Stimulated activated CD8-positive, alpha-beta memory T cell treated with anti-CD3 and anti-CD28 coated beads, Interleukin-12 subunit alpha, Interleukin-12 subunit beta, amount 100 ng/mL, for 24 hours (primary cell): ENCODE results near the gene GABBR2.

ENCODE experiments used
- DNase-seq: peaks from one replicate; pipeline ENCODE4 v3.0.0-alpha.2; 2020; ENCODE audit errors: extremely low read depth

GABBR2 gene

DNA sequence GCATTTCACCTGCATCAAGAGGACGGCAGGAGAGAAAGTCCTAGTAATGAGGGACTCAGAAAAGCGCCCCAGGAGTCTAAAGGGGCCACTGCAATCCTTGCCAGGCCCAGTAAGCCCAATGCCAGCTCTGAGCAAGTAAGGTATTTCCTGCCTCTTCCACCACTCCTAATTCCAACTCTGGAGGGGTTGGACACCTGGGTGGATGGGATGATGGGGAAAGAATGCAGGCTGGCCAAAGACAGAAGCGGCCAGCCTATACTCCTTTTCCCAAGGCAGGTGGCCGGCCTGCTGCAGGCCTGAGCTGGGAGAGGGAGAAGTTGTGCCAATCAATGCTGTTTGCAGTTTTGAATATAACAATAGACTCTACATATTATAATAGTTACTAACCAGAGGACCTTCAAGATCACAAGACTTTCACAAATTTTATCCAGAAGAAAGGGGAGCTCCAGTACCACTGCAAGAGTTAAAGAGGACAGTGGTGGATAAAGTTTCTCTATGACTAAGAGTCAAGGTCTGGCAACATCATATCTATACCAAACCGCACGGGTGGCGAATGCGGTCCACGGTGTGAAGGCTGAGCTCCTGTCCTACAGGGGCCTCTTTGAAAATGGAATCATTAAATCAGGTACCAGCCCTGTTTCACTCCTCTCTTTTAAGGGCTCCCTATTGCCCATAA, 338.3 kb downstream of the GABBR2 start:
- no peak for DNase-seq

DNA sequence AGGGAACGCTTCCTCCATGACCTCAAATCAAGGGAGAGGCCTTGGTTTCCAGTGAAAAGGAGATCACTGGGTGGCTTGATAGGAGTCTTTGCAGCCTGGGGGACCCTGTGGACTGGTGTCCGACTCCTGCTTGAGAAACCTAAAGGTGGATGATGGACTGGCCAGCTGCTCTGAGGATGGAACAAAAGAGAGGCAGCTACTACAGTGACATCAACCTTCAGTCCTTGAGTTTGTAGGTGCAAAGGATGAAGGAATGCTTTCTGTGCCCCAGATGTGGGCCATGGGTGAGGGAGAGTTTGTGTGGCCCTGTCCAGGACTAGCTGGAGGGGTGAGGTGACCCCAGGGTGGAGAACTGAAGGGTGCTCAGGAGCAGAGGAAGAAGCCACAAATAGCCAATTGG, 338.8 kb downstream of the GABBR2 start:
- DNase-seq: no peak

DNA sequence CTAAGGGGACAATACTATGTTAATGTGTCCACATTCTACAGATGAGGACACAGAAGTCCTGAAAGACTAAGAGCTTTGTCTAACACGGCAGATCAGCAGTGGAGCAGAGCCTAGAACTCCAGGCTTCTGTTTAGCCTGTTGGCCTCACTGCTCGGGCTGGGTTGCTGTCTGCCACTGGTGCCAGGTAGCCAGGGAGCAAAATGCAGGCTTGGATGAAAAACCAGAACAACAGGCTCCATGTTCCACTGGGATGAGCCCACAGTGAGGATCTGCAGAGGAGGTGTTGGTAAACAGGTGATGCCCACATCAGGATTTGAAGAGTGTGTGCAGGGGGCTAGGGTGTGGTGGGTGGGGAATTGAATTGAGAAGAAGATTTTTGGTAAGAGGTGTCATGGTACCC, 339.3 kb downstream of the GABBR2 start:
- no peak for DNase-seq

DNA sequence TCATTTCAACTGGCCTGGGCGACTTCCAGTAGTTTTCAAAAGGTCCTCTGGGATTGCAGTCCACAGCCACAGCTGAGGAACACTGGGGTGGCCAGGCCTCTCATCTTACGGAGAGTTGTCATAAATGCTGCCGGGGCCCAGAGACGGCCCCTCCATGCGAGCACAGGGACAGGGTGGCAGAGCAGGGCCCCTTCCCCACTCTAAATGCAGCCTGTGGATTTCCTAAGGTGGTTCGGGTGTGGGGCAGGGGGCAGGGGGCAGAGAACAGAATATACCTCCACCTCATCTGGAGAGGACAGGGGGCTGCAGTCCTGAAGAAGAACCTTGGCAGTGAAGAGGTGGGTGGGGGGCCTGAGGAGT, 339.7 kb downstream of the GABBR2 start:
- no peak for DNase-seq

DNA sequence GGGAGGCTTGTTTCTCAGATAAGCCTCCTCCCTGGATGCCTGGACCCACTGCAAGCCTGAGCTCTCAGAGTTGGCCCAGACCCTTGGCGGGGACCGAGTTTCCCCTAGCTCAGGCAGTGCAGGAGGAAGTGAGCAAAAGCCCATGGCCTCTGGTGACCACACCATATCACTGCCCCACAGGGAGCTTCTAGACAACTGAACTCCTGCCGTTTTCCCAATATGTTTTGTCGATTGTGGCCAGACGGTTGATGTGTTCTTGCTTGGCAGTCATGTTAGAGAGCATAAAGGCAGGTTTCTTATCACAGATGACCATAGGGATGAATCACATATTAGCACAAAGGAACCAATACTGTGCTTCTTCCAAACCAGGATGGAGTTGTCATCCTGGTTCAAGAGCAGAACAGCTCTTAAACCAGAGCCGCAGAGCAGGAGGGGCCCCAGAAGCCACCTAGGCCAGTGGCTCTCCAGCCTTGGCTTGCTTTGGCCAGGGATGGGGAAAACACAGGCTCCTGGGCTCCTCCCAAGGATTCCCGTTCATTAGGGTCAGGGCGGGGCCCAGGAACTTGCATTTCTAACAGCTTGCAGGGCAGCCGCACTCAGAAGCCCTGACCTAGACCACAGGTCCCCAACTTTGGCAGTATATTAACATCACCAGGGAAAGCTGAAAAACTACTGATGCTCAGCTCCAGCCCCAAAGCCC, 340.2 kb downstream of the GABBR2 start:
- no peak for DNase-seq

DNA sequence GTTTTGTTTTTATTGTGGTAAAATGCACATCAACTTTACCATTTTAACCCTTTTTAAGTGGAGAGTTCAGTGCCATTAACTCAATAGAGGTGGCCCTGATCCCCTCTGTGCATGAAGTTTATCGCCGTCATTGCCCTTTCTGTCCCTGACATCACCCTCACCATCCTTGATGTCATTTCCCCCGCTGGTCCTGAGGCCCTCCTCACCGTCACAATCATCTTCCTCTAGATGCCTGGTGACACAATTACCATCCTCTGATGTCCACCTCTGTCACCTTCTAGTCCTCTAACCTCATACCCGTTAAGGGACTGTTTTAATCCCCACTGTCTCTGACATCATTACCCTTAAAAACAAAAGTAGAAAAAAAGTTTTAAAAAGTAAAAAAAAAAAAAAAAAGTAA, 340.8 kb downstream of the GABBR2 start:
- DNase-seq: no peak

DNA sequence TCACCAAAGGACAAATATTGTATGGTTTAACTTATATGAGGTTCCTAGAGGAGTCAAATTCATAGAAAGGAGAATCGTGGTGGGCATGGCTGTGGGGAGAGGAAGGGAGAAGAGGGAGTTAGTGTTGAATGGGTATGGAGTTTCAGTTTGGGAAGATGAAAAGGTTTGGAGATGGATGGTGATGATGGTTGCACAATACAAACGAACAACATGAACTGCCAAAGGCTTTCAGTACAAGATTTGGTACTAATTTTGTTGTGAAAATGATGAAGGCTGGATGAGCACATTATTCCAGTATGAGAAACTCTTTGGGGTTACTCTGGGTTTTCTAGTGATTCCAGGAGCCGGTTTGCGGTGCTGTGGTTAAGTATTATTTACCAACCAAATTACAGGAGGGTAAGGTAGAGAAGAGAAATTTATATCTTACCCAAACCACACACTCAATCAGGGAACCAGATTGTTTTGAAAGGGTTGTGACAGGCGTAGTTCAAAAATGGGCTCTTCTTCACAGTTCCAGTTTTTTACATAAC, 341.3 kb downstream of the GABBR2 start:
- no peak for DNase-seq

DNA sequence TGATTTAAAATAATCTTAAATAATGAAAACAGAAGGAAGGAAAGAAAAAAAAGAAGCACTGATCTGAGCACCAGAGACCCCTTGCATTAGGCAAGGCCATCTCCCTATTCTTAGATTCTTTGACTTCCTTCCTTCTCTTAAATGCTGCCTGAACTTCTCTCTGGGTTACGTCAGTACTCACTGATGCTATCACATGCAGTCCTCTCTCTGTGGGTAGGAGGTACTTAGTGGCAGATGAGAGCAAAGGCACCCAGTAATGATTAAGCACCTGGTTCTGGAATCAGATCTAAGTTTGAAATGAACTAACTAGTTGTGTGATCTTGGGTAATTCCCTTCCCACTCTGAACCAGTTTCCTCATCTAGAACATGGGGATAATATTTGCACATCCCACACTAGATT, 343.0 kb downstream of the GABBR2 start:
- DNase-seq: no peak

DNA sequence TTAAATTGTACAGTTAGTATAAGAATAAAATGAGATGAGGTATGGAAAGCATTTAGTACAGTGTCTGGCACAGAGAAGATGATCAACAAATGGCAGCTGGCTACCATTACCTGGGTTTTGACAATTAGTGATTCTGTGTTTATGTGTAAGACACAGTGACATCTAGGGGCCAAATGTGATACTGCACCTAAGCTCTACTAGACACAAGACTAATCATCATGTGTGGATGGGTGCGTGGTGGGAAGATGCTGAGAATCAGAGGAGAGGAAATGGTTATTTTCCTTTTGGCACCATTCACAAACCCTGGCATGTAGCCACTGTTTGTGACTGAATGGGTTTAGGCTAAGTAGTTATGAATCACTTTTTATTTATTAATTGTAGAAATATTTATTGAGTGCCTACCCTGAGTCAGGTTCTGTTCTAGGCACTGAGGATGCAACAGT, 343.5 kb downstream of the GABBR2 start:
- no peak for DNase-seq

DNA sequence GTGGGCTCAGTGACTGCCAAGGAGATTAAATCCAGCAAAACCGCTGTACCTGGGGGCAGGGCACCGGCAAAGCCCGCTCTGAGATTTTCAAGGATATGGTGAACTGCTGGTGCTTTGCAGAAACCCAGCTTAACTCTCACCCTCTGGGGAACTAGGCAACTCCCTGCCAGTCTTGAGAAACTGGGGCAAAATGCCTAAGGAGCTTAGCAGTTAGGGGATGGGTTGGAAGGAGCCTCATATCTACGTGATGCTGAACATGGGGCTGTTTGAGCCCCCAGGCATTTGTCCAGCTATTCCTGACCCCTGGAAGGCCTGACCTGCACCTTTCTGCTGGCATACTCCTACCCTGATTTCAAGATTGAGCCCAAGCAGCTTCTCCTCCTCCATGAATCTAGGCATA, 344.6 kb downstream of the GABBR2 start:
- no peak for DNase-seq

DNA sequence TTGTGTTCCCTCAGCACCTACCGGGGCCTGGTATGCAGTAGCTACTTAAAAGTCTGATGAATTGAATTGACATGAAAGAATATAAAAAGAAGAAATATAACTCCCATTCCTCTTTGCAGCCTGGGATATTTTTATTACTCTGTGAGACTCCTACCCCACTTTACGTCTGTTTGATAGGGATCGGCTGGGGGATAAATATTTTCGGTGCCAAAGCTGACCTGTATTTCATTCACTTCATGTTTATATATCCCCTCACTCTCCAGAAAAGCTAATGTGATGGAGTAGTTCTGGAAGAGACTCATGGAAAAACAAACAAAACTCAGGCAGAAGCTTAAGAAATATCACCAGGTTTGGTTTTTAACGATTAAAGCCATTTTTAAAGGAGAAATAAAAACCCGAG, 345.1 kb downstream of the GABBR2 start:
- no peak for DNase-seq

DNA sequence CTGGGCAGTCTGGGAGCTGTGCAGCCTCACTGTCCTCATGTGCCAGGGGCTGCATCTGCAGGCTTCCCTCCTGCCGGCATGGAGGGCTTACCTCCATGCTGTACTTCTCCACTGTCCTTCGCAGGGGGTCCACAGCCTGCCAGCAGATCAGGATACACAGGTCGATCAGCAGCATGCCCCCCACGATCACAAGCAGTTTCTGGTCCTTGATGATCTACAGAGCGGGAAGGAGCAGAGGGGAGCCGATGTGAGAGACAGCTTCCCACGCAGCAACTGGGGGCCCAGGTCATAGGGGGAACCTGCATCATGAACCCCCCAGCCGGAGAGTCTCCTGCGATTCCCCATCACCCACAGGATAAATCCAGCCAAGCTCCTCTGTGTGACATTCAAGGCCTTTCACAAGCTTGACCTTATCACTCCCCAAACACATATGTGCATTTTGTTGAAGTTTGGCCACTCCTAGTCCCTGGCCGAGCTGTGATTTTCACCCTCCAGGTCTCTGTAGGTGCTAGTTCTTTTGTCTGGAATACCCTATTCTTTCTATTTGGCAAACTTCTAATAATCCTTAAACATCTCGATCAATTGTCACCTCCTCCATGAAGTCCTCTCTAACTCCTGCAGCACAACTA, 346.0 kb downstream of the GABBR2 start:
- no peak for DNase-seq

DNA sequence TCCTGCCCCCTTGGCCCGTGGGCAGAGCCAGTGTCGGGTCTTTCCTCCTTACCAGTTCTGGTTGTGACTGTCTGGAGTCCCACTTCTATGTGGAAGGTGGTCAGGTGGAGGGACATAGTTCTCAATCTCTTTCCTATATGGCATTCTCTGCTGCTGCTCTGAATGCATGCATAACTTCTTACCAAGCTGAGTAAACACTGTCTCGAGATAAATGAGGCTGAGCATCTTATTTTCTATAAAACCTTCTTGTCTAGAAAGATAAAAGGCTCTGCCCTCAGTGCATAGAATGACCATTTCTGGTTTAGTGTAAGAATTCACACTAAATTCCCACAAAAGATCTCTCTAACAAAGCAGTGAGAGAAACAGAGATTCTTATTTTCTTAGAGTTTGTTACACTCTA, 347.1 kb downstream of the GABBR2 start:
- no peak for DNase-seq

DNA sequence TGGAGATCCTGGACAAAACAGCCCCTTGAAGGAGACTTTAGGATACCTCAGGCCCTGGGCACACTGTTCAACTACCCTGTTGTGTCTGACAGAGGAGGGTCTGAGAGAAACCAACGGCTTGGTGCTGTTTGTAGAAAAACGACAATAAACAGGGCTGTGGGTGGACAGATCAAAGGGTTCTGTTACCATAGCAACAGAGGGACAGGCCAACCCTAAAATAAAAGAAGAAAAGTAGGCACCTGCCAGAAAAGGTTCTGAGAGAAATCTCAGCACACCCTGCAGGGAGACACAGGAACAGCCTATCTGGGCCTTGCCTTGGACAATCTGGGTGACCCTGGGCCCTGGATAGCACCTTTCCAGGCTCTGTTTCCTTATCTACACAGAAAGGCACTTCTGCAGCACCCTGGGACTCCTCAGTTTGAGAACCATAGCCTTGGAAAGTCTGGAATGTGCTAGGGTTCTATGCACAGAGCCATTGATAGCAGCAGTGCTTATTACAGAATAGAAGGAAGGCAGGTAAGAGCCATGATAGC, 348.5 kb downstream of the GABBR2 start:
- DNase-seq: no peak

DNA sequence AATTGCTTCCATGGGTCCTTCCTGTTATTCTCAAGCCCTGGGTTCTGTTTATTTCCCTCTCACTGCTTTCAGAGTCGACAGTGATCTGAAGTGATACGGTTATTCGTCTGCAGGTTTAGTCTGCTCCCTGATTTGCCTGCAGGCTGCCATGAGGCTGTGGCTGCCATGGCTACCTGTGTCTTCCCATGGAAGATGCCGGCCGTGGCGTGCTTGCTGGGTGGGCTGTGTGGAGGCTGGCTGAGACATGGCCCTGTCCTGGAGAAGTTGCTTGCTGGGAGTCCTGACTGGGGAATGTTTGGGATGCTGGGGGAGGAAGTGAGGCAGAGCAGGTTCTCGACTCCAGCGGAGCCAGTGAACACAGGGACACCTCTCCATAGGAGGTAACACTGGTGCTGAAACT, 349.2 kb downstream of the GABBR2 start:
- DNase-seq: no peak

DNA sequence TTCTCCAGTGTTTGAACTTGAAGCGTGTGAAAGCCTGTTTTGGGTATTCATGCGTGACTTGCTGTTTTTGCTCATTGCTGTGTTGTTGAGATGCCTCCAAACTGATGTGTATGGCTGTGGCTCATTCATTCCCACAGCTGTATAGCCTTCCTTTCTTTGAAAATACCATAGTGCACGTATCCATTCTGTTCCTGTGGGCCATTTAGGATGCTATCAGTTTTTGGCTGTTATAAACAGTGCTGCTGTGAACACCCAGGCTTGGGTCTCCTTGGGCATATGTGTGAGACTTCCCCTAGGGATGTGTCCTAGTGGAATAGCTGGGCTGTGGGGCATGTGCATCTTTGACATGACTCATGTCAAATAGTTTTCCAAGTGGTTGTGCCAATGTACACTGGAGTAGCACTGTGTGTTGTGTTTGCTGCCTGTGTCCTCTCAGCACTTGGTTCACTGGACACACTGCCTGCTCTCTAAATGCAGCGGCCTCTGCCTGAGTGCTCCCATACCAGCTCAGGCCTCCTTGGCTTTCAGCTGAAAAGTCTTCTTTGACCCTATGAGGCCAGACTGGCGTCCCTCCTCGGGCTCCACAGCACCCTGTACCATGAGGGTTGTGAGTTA, 350.7 kb downstream of the GABBR2 start:
- DNase-seq: no peak

DNA sequence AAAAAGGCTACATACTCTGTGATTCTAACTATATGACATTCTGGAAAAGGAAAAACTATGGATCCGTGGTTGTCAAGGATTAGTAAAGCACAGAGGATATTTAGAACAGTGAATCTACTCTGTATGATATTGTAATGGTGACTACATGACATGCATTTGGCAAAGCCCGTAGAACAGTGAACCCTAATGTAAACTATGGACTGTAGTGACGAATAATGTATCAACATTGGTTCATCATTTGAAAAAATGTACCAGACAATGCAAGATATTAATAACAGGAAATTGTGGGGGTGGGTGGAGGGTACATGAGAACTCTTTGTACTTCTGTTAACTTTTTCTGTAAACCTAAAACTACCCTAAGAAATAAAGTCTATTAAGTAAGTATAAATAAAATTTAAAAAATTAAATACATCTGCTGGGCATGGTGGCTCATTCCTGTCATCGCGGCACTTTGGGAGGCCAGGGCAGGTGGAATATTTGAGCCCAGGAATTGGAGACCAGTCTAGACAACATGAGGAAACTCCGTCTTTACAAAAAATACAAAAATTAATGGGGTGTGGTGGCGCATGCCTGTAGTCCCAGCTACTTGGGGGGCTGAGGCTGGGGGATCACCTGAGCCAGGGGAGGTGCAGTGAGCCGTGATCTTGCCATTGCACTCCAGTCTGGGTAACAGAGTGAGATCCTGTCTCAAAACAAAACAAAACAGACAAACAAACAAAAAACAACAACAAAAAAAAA, 351.6 kb downstream of the GABBR2 start:
- DNase-seq: no peak

DNA sequence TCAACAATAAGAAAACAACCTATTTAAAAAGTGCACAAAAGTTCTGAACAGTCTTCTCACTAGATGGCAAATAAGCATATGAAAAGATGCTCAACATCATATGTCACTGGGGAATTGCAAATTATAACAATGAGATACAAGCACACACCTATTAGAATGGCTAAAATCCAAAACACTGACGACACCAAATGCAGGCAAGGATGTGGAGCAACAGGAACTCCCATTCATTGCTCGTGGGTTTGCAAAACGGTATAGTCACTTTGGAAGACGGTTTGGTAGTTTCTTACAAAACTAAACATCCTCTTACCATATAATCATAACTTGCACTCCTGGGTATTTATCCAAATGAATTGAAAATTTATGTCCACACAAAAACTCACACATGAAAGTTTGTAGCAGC, 352.4 kb downstream of the GABBR2 start:
- no peak for DNase-seq

DNA sequence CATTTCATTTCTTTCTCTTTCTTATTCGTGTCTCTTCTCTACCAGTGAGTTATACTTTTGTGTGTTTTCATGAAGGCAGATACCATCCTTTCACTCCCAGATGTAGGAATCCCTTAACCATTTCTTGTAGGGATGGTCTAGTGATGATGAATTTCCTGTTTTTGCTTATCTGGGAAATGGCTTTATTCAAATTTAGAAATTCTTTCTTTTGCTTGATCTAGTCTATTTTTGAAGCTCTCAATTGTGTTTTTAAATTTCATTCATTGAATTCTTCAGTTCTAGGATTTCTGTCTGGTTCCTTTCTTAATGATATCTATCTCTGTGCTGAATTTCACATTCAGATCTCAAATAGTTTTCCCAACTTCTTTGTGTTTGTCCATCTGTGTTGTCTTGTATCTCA, 357.4 kb downstream of the GABBR2 start:
- DNase-seq: no peak

DNA sequence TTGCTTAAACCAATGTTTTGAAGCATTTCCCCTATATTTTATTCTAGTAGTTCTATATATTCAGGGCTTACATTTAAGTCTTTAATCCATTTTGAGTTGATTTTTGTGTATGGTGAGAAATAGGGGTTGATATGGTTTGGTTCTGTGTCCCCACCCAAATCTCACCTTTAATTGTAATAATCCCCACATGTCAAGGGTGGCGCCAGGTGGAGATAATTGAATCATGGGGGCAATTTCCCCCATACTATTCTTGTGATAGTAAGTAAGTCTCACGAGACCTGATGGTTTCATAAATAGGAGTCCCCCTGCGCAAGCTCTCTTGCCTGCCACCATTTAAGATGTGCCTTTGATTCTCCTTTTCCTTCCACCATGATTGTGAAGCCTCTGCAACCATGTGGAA, 361.1 kb downstream of the GABBR2 start:
- DNase-seq: no peak

DNA sequence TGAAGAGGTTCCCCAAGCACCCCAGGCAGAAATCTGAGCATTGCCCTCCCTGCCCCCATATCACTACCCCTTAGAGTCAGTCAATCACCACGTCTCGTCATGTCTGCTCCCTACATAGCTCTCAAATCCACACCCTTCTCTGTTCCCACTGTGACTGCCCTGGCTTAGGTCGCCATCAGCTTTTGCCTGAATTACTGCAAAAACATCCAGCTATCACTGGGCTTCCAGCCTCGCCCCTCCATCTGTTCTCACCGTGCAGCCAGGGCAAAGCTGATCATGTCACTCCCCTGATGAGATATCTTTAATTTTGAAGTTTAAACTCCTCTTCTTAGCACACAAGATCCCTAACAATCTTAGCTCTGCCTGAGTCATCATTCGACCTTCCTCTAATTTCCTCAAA, 363.7 kb downstream of the GABBR2 start:
- DNase-seq: no peak

DNA sequence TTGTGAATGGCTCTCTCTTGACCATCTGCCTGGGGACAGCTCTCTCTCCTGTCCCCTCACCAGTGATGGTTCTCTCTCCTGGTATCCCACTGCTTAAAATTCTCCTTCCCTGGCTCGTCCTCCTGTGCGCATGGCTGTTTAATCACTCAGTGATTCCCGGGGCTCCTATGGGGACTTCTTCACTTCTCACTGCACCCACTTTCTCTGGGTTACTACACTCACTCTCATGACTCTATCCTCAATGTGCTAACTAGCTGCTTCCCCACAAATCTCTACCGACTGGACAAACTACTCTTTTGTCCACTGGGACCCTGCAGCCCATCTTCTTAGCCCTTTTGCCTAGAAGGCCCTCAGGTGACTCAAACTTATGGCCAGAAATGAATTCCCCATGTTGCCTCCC, 364.2 kb downstream of the GABBR2 start:
- no peak for DNase-seq
